SIG-M5 treated with dmso at 0.1 percent for 504 hours (cell line): ENCODE results near the gene PACRG.
"Not testable (repeated sequence)": the region's sequence is repeated elsewhere in the genome, so short reads cannot be mapped to it uniquely, and the experiment has no call there.

Source experiments
- DNase-seq: peaks from one replicate; lab custom pipeline; 2025; ENCODE audit not compliant: unreplicated experiment; lab: John Stamatoyannopoulos, UW

PACRG gene

GRCh38 chr6:162727322-162728182 lies at the start of gene PACRG, which contains the start of gene PRKN:
Gene PACRG (plus strand): TSS chr6:162727974.
Gene PRKN (minus strand): TSS chr6:162727766.
- peak; percentile 86 for DNase-seq

GRCh38 chr6:162678896-162679295 lies 48.9 kb upstream of the PACRG start:
- DNase-seq, result not testable (repeated sequence)

- DNase-seq, result no peak
Observed at GRCh38 chr6:162679681-162680080, 48.1 kb upstream of the PACRG start.

- DNase-seq, result no peak
Observed at GRCh38 chr6:162680367-162680766, 47.4 kb upstream of the PACRG start.

- no peak for DNase-seq
Observed at GRCh38 chr6:162680871-162681270, 46.9 kb upstream of the PACRG start.

GRCh38 chr6:162681447-162681846 lies 46.3 kb upstream of the PACRG start:
- no peak for DNase-seq

- DNase-seq, result no peak
Observed at GRCh38 chr6:162683135-162683534, 44.6 kb upstream of the PACRG start.

- no peak for DNase-seq
Observed at GRCh38 chr6:162684052-162684451, 43.7 kb upstream of the PACRG start.

GRCh38 chr6:162684961-162685360 lies 42.8 kb upstream of the PACRG start:
- DNase-seq, result no peak

GRCh38 chr6:162685586-162685985 lies 42.2 kb upstream of the PACRG start:
- no peak for DNase-seq

- DNase-seq, result no peak
Observed at GRCh38 chr6:162688751-162689345, 38.9 kb upstream of the PACRG start.

- no peak for DNase-seq
Observed at GRCh38 chr6:162690158-162690557, 37.6 kb upstream of the PACRG start.

- DNase-seq, result no peak
Observed at GRCh38 chr6:162697872-162698403, 29.8 kb upstream of the PACRG start.

GRCh38 chr6:162698440-162698839 lies 29.3 kb upstream of the PACRG start:
- DNase-seq, result no peak

- DNase-seq, result no peak
Observed at GRCh38 chr6:162699961-162700360, 27.8 kb upstream of the PACRG start.

GRCh38 chr6:162700966-162701365 lies 26.8 kb upstream of the PACRG start:
- no peak for DNase-seq

GRCh38 chr6:162701551-162701950 lies 26.2 kb upstream of the PACRG start:
- DNase-seq, result no peak

GRCh38 chr6:162702446-162702845 lies 25.3 kb upstream of the PACRG start:
- no peak for DNase-seq

- no peak for DNase-seq
Observed at GRCh38 chr6:162704001-162704400, 23.8 kb upstream of the PACRG start.

- no peak for DNase-seq
Observed at GRCh38 chr6:162705736-162706135, 22.0 kb upstream of the PACRG start.

- no peak for DNase-seq
Observed at GRCh38 chr6:162706232-162706631, 21.5 kb upstream of the PACRG start.

- DNase-seq, result no peak
Observed at GRCh38 chr6:162708971-162709370, 18.8 kb upstream of the PACRG start.
